ENCODE data around the gene LRRC49.
"Not testable (repeated sequence)": the region's sequence is repeated elsewhere in the genome, so short reads cannot be mapped to it uniquely, and the experiment has no call there.

LRRC49 gene

GRCh38 chr15:71004506-71004905 lies 111.9 kb downstream of the LRRC49 start:
- DNase-seq = not testable (repeated sequence)

GRCh38 chr15:71005895-71006294 lies 113.3 kb downstream of the LRRC49 start:
- DNase-seq = no peak

DNA sequence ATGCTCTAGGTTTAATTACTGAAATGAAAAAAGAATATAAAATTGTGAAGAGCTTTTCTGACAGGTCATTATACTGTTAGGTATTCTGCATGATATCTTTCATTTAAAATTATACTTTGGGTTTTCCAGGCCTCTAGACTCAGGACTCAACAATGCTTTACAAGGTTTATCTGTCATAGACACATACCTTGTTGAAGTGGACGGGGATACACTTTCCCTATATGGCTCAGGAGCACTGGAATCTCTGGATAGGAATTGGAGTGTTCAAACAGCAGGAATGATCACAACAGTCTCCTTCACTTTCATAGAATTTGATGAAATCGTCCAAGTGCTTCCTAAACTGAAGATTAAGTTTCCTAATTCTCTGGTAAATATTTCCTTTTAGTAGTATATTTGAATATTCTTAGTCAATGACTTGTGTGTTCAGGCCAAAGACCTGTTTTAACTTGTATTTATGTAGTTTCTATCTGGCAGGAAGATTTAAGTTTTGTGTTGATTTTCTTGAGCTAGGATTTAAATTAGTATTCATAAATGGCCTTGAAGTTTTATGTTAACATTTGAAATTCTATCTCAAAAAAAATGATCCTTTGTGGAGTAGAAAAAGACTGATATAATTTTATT lies 115.7 kb downstream of the LRRC49 start:
- no peak for DNase-seq

DNA sequence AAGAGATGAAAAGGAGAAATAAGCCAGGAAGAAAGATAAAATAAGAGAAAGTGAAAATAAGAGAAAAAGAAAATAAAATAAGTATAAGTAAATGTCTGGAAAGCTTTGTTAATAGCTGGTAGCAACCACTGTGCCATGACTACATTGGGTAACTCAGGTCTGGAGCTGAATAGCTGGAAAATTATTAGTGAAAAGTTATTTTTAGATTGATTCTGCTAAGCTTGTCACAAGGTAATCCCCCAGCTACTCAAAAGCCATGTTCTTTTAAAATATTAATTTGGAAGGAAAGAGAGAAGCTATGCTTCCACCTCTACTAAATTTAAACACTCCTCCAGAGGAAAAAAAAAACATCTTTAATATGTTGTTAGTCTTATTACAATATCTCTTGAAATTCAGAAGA lies 117.8 kb downstream of the LRRC49 start:
- DNase-seq = no peak

DNA sequence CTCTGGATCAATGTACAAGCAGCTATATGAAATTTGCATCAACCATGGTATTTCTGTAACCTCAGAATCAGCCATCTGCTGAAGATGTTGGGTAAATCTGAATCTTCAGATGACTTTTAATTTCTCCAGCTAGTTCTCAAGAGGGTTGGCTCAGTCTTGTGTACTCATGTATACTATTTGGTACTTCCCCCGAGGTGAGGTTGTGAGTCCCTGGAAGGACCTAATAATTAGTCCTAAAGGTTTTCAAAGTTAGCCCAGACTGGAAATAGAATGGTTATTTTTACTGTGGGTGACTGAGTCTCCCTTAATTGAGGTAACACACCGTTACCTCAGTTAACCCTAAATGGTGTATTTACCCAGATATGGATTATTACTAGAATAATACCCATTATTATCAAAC lies 118.4 kb downstream of the LRRC49 start:
- DNase-seq = no peak

DNA sequence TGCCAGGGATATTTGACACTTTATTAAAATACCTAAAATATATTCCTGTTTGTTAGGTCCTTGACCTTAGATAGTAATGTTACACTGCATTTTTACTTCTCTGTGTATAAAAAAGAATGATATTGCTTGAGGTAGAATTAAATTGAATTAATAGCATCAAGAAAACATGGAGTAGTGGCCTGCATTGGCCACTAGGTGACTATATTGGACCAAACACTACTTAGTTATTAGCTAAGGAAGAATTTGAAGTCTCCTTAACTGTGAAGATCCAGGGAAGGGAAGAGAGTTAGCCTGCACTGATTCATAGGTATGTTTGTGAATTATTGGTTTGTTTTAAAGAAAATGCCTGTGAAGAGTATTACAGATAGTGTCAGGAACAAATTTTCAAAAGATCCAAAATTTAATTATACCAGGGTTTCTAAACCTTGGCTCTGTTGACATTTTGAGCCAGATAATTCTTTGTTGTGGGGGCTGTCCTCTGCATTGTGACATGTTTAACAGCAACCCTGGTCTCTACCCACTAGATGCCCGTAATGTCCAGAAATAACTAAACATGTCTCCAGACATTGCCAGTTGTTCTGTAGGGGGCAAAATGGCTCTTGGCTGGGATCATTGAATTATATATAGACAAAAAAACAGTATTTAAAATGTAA lies 119.0 kb downstream of the LRRC49 start:
- DNase-seq = no peak

GRCh38 chr15:71013446-71013845 lies 120.8 kb downstream of the LRRC49 start:
- DNase-seq = no peak

GRCh38 chr15:71015342-71015741 lies 122.7 kb downstream of the LRRC49 start:
- no peak for DNase-seq

DNA sequence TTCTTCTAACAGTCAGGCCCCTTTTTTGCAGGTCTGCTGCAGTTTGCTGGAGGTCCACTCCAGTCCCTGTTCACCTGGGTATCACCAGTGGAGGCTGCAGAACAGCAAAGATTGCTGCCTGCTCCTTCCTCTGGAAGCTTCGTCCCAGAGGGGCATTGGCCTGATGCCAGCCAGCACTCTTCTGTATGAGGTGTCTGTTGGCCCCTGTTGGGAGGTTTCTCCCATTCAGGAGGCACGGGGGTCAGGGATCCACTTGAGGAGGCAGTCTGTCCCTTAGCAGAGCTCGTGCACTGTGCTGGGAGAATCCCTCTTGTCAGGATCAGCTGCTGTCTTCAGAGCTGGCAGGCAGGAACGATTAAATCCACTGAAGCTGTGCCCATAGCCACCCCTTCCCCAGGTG lies 138.6 kb downstream of the LRRC49 start:
- DNase-seq = not testable (repeated sequence)

- not testable (repeated sequence) for DNase-seq
Observed at GRCh38 chr15:71035478-71035877, 142.9 kb downstream of the LRRC49 start.

DNA sequence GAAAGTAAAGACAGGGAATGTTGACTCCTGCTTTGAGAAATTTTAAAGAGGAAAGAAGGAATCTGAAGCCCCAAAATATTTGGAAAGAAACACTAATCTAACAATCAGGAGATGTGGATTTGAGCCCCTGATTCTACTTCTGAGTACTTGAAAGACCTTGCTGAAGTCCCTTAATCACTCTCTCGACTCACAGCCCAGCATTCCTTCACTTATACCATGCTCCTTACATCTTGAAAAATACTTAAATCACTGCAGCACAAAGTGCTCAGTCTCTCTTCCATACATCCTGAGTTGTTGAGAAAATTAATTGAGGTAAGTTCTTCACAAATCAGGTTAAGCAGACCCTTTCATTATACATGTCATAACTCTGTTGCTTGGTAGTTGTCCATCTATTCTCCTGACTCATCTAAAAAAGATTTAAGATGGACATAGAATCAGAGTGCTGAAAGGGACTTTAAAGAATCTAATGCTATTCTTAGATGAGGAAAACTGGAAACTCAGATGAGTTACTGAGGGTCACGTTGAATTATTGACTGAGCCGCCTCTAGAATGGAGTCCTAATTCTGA lies 149.8 kb downstream of the LRRC49 start:
- DNase-seq = no peak

GRCh38 chr15:71043373-71043772 lies 150.7 kb downstream of the LRRC49 start:
- no peak for DNase-seq

DNA sequence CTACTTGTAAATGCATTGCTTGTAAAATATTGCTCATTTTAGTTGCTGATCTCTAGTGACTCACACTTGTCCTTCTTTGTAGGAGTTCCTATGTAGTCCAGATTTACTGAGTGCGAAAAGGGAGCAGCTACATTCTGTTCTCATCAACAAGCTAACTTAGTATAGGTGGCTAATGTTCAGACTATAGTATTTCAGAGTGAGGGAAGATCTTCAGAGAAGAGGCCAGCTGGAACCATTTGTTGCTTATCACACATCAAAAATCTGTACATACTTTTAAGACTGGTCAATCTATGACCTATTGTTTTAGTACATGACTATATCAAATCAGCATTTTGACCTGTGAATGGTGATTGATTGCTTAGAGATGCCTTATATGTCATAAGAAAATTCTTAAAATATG lies 151.4 kb downstream of the LRRC49 start:
- no peak for DNase-seq

- DNase-seq = not testable (repeated sequence)
Observed at GRCh38 chr15:71046146-71046545, 153.5 kb downstream of the LRRC49 start.

DNA sequence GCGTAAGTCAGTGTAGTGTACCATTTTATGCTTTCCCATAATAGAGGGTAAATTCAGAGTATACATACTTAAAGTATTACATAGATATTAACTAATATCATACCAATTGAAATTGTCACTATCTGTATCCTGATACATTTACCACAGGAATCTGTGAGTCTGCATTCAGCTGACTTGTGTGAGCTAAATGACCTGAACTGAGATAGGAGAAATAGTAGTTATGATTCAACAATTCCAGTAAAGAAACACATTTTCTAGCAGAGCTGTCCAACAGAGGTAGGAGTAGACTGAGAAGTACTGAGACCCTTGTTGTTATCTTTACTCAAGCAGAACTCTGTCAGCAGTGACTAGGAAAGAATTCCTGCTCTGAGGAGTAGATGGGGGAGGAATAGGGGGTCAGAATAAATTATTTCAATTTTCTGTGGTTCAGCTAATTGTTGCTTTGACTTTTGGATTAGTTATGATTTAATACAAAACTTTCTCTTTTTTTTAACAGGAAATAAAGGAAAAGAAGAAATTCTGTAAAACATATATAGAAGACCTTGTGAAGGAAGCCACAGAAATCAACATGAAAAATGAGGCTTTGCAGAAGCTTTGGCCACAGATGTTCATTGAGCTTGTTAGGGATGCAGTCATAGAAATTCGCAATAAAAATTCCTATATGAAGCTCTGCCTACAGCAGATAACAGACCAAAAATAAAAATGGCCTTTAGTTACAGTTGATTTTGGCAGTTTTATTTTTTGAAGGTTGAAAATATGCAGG lies 156.5 kb downstream of the LRRC49 start:
- no peak for DNase-seq

DNA sequence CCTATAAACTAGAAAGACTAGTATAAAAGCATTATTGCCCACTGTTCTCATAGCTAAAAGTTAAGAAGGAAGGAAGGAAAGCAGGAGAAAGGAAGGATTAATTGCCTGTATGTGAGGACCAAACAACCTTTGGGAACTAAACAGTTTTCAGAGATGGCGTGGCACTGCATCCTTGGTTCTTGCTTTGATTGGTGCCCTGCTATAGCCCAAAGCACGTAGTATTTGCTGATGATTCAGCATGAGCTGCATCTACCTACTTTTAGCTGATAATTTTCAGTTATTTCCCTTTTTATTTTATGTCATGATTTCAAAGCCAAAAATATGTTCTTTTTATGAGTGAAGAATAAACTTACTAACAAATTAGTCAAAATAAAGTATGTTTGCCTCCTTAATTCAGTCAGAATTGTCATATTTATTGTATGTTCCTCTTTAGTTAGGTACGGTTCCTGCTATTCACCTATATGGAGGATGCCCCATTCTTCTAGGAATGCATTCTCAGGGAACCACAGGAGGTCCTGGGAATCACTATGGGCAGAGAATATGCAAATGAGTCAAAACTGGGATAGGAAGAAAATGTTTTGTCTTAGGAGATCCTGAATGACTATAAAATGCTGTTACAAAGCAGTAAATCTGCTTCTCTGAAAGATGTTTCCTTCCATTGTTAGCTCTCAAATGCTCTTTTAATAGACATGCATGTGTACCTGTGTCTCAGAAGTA lies 157.2 kb downstream of the LRRC49 start:
- no peak for DNase-seq

DNA sequence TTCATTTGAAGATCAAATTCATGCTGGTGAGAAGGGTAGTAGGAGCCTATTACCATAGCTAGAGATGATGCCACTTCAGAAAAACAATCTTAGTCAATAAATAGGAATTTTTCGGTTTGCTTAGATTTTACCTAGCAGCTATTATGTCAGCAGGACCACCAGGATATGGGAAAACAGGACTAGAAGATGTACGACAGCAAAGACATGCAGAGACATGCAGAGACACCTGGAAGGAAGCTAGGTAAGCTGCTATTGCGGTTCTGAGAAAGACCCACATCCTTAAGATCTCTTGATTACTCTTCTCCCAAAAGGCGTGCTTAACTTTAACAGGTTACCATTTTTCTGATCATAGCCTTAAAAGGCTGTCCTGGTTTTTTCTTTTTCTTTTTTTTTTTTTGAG lies 157.8 kb downstream of the LRRC49 start:
- no peak for DNase-seq

DNA sequence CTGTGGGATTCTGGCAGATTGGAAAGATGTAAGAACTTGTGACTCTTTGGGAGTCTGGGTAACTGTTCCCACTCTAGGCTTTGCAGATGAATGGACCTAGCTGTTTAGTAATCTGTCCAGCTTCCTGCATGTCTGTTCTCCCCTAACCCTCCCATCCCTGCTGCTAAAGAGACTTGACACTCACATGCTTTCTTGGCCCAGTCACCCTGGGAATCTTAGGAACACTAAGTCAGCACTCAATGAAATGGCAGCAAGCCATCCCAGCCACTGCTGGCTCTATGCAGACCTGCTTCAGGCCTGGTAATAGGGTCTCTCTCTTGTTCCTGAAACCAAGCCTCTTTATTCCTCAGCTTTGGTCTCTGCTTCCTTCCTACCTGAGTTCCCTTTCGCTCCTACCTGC lies 158.9 kb downstream of the LRRC49 start:
- DNase-seq = no peak

DNA sequence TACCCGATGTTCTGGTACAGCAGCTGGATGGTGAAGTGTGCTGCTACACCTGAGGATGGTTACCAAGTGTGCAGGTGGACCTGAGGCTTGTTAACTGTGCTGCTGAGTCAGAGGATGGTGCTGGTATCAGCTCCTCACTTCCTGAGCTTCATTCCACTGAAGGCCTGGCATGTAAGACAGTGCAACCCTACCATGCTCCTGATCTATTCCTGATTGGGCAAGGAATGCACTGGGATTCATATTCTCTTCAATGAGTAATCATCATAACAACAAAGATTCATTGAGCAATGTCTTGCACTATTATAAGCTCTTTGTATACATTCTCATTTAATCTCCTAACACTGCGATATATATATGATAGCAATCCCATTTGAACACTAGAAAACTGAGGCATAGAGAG lies 159.7 kb downstream of the LRRC49 start:
- no peak for DNase-seq

- no peak for DNase-seq
Observed at GRCh38 chr15:71054286-71054952, 161.8 kb downstream of the LRRC49 start.

DNA sequence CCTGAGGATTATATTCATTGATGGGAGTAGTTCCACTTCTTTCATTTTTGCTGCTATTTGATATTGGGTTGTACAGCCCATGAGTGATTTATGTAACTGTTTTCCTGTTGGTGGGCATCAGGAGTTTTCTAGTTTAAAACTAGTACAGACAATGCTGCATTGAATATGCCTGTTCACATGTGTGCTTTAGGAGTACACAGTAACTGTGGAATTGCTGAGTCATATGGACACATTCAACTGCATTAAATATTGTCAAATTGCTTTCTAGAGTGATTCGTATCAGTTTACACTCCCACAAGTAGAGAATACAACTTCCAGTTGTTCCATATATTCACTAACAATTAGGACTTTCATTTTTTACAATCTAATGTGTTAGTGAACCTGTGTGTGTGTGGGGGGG lies 162.8 kb downstream of the LRRC49 start:
- no peak for DNase-seq

DNA sequence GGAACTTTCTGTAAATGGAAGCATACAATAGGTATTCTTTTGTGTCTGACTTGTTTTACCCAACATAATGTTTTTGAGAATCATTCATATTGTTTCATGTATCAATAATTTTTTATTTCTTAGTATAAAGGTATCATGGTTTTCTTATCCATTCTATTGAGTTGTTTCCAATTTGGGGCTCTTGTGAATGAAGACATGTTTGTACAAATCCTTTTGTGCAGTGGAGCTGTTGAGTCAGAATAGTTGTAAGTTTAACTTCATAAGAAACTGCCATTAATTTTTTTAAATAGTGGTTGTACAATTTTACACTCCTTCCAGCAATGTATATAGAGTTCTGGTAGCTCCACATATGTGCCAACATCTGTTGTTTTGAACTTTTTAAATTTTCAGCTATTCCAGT lies 163.5 kb downstream of the LRRC49 start:
- no peak for DNase-seq

DNA sequence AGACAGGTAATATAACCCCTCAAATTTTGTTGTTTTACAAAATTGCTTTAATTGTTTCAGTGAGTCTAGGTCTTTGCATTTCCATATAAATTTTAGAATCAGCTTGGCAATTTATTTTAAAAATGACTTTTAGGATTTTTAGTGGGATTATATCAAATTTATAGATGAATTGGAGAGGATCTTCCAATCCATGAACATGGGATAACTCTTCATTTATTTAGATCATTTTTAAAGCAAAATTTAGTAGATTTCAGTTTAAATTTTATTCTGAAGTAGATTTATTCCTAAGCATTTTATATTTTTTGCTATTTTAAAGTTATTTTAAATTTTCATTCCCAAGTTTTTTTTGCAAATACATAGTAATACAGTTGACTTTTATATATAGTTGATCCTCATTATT lies 164.5 kb downstream of the LRRC49 start:
- no peak for DNase-seq
